ENCODE results near the gene KRTAP5-2.
"Not testable (repeated sequence)": the region's sequence is repeated elsewhere in the genome, so short reads cannot be mapped to it uniquely, and the experiment has no call there.

- TF ChIP-seq, protein P1, sequence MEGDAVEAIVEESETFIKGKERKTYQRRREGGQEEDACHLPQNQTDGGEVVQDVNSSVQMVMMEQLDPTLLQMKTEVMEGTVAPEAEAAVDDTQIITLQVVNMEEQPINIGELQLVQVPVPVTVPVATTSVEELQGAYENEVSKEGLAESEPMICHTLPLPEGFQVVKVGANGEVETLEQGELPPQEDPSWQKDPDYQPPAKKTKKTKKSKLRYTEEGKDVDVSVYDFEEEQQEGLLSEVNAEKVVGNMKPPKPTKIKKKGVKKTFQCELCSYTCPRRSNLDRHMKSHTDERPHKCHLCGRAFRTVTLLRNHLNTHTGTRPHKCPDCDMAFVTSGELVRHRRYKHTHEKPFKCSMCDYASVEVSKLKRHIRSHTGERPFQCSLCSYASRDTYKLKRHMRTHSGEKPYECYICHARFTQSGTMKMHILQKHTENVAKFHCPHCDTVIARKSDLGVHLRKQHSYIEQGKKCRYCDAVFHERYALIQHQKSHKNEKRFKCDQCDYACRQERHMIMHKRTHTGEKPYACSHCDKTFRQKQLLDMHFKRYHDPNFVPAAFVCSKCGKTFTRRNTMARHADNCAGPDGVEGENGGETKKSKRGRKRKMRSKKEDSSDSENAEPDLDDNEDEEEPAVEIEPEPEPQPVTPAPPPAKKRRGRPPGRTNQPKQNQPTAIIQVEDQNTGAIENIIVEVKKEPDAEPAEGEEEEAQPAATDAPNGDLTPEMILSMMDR (IDR thresholded peaks at IDR 0.05; ENCODE audit: low read length), result not testable (repeated sequence)
- TF ChIP-seq EZH2 (IDR thresholded peaks at IDR 0.05; ENCODE audit: borderline replicate concordance, low read length), result not testable (repeated sequence)
These were observed 13.3 kb downstream of the KRTAP5-2 start, which contains the start of gene KRTAP5-1 for GRCh38 chr11:1584661-1585370.

Measured in OCI-LY1 (cell line).